HCT116 (cell line): ENCODE data around the gene PGAM5. TPM values are rescaled to one million over a fixed set of nuclear protein-coding genes. Genes with fewer than 3 reads are reported as not detected.

Source experiments
- ATAC-seq: fragments of 200-7000 bp; cut with Tn5 transposase; 2 replicates; pipeline ENCODE4 v1.9.1; 2020; ENCODE audit warnings: mild to moderate bottlenecking, moderate library complexity
- BruUV-seq: library from RNA; stranded (reverse); fragments of 400-500 nt; replicated peaks from 2 replicates; lab custom pipeline; 2021; lab: Mats Ljungman, UMichigan
- CTCF ChIA-PET: fragments of 300-600 bp; sonication (Branson Sonifier 250); formaldehyde crosslinking; loops from one replicate; lab custom pipeline; 2021; ENCODE audit warnings: antibody characterized with exemption; lab: Charles Lee
- POLR2A ChIA-PET: fragments of 300-600, 350-600 bp; sonication (Branson Sonifier 250); formaldehyde crosslinking; loops from one replicate; lab custom pipeline; 2021; ENCODE audit warnings: antibody characterized with exemption; lab: Charles Lee
- RAD21 ChIA-PET, 2 experiments: fragments of 300-600 bp; sonication (Branson Sonifier 250); formaldehyde crosslinking; loops; one replicate each; lab custom pipeline; 2023; ENCODE audit warnings: low total read pairs in 2 of 2; ENCODE audit not compliant: uncharacterized antibody in 2 of 2, unreplicated experiment in 2 of 2, low non-redundant PET in 1 of 2; lab: Charles Lee
- DNase-seq: peaks from one replicate; pipeline ENCODE4 v3.0.0-alpha.2; 2010; ENCODE audit warnings: low read depth, low spot score
- H2AFZ ChIP-seq: fragments of 200-600 bp; shearing (Covaris generic), sonication (generic); 2 replicates; pipeline ENCODE4 v1.6.1; 2017; ENCODE audit warnings: low read depth, mixed run types, mixed read lengths, antibody characterized with exemption, low read length; ENCODE audit not compliant: poor library complexity, severe bottlenecking
- H3K27ac ChIP-seq: 2 replicates; pipeline ENCODE4 v1.5.1; 2012; ENCODE audit warnings: low read depth, low read length
- H3K27me3 ChIP-seq: fragments of 200-600 bp; sonication (generic); 2 replicates; pipeline ENCODE4 v1.6.1; 2016; ENCODE audit warnings: mixed run types, low read length, mixed read lengths; ENCODE audit not compliant: insufficient read depth
- H3K36me3 ChIP-seq, 2 experiments: fragments of 200-500 bp in 1 of 2; fragments of 200-600 bp in 1 of 2; sonication (Bioruptor generic) in 1 of 2; sonication (generic) in 1 of 2; 2 replicates each; pipeline versions ENCODE4 v1.5.1 to v1.6.1; 2014 to 2016; ENCODE audit warnings: low read length in 2 of 2, inconsistent platforms in 1 of 2, mixed read lengths in 1 of 2, mixed run types in 1 of 2; ENCODE audit not compliant: insufficient read depth in 2 of 2, control insufficient read depth in 1 of 2
- H3K4me1 ChIP-seq, 2 experiments: fragments of 200-600 bp in 1 of 2; sonication (generic) in 1 of 2; 2 replicates each; pipeline versions ENCODE4 v1.5.1 to v1.6.1; 2012 to 2017; ENCODE audit warnings: low read length in 2 of 2, inconsistent platforms in 1 of 2, mild to moderate bottlenecking in 1 of 2, mixed read lengths in 1 of 2, mixed run types in 1 of 2, moderate library complexity in 1 of 2; ENCODE audit not compliant: insufficient read depth in 2 of 2, control insufficient read depth in 1 of 2
- H3K4me2 ChIP-seq: fragments of 200-600 bp; sonication (generic); 2 replicates; pipeline ENCODE4 v1.6.1; 2017; ENCODE audit warnings: mixed run types, low read length, mixed read lengths
- H3K4me3 ChIP-seq, 2 experiments: fragments of 200-600 bp in 1 of 2; sonication (generic) in 1 of 2; replicated peaks in 1 of 2; 2 replicates each; pipeline ENCODE4 v1.5.1; 2011 to 2016; ENCODE audit warnings: low read length in 2 of 2, control low read depth in 1 of 2, low read depth in 1 of 2, mild to moderate bottlenecking in 1 of 2, mixed read lengths in 1 of 2, mixed run types in 1 of 2
- H3K79me2 ChIP-seq: fragments of 200-600 bp; sonication (generic); 2 replicates; pipeline ENCODE4 v1.6.1; 2017; ENCODE audit warnings: mild to moderate bottlenecking, mixed run types, low read length, moderate library complexity, mixed read lengths; ENCODE audit not compliant: insufficient read depth
- H3K9ac ChIP-seq: fragments of 200-600 bp; sonication (generic); 2 replicates; pipeline ENCODE4 v1.6.1; 2016; ENCODE audit warnings: low read length, mixed read lengths
- H3K9me2 ChIP-seq: fragments of 200-600 bp; sonication (generic), shearing (Covaris generic); 2 replicates; pipeline ENCODE4 v1.6.1; 2017; ENCODE audit warnings: mixed run types, mild to moderate bottlenecking, moderate library complexity; ENCODE audit not compliant: insufficient read depth
- H3K9me3 ChIP-seq, 2 experiments: fragments of 200-500 bp in 1 of 2; fragments of 200-600 bp in 1 of 2; sonication (Bioruptor generic) in 1 of 2; sonication (generic) in 1 of 2; 2 replicates each; pipeline ENCODE4 v1.6.1; 2014 to 2017; ENCODE audit warnings: low read length in 2 of 2, mixed read lengths in 2 of 2, inconsistent platforms in 1 of 2, low read depth in 1 of 2, mild to moderate bottlenecking in 1 of 2, mixed run types in 1 of 2, moderate library complexity in 1 of 2; ENCODE audit not compliant: control insufficient read depth in 1 of 2, insufficient read depth in 1 of 2
- H4K20me1 ChIP-seq: fragments of 200-600 bp; sonication (generic), shearing (Covaris generic); 2 replicates; pipeline ENCODE4 v1.6.1; 2017; ENCODE audit warnings: mixed run types, mild to moderate bottlenecking, moderate library complexity; ENCODE audit not compliant: insufficient read depth
- CBX3 ChIP-seq: IDR thresholded peaks from 2 replicates; pipeline ENCODE4 v1.6.1; 2012; ENCODE audit warnings: low read depth
- CEBPB ChIP-seq: IDR thresholded peaks from 2 replicates; pipeline ENCODE4 v1.6.1; 2012; ENCODE audit warnings: low read depth
- EGR1 ChIP-seq: IDR thresholded peaks from 2 replicates; pipeline ENCODE4 v1.6.1; 2012; ENCODE audit warnings: low read depth
- ELF1 ChIP-seq: IDR thresholded peaks from 2 replicates; pipeline ENCODE4 v1.6.1; 2012; ENCODE audit warnings: low read depth, borderline replicate concordance
- EZH2 ChIP-seq: fragments of 200-600 bp; sonication (generic); IDR thresholded peaks from 2 replicates; pipeline ENCODE4 v1.6.1; 2017; ENCODE audit warnings: antibody characterized with exemption, mixed run types
- EZH2phosphoT487 ChIP-seq: fragments of 200-600 bp; IDR thresholded peaks from 2 replicates; pipeline ENCODE4 v1.6.1; 2018; ENCODE audit warnings: antibody characterized with exemption, borderline replicate concordance
- JUND ChIP-seq: IDR thresholded peaks from 2 replicates; pipeline ENCODE4 v1.6.1; 2012
- POLR2A ChIP-seq: IDR thresholded peaks from 2 replicates; pipeline ENCODE4 v1.7.0; 2011; ENCODE audit warnings: borderline replicate concordance; ENCODE audit not compliant: insufficient read depth, insufficient read length; ENCODE audit errors: extremely low read depth
- POLR2AphosphoS5 ChIP-seq: IDR thresholded peaks from 2 replicates; pipeline ENCODE4 v1.6.1; 2011; ENCODE audit warnings: mild to moderate bottlenecking, low read depth, low read length, moderate library complexity
- RAD21 ChIP-seq: IDR thresholded peaks from 2 replicates; pipeline ENCODE4 v1.6.1; 2012; ENCODE audit warnings: low read depth, mild to moderate bottlenecking
- REST ChIP-seq: IDR thresholded peaks from 2 replicates; pipeline ENCODE4 v1.6.1; 2012; ENCODE audit warnings: low read depth
- SIN3A ChIP-seq: IDR thresholded peaks from 2 replicates; pipeline ENCODE4 v1.6.1; 2012; ENCODE audit warnings: low read depth
- SRF ChIP-seq: IDR thresholded peaks from 2 replicates; pipeline ENCODE4 v1.6.1; 2012; ENCODE audit warnings: low read depth
- TCF7L2 ChIP-seq: IDR thresholded peaks from 2 replicates; pipeline ENCODE4 v1.7.0; 2011; ENCODE audit warnings: borderline replicate concordance, inconsistent platforms; ENCODE audit not compliant: insufficient read depth, insufficient read length; ENCODE audit errors: extremely low read depth
- YY1 ChIP-seq: IDR thresholded peaks from 2 replicates; pipeline ENCODE4 v1.6.1; 2011; ENCODE audit warnings: low read length, low read depth, moderate library complexity, mild to moderate bottlenecking; ENCODE audit not compliant: insufficient replicate concordance; ENCODE audit errors: extremely low read depth
- ZFX ChIP-seq: fragments of 450-650 bp; IDR thresholded peaks from 2 replicates; pipeline ENCODE4 v1.6.1; 2017
- ZNF274 ChIP-seq: fragments of 200-500 bp; sonication (Bioruptor generic); IDR thresholded peaks from 2 replicates; pipeline ENCODE4 v1.6.1; 2014; ENCODE audit warnings: mild to moderate bottlenecking, low read depth, low read length, inconsistent platforms
- intact Hi-C: fragments of 100-400 bp; cut with micrococcal nuclease; formaldehyde crosslinking; loops from 2 replicates; pipeline ENCODE4 v1.10.0; 2022
- total RNA-seq: library from RNA; stranded (reverse); gene quantifications from one replicate; pipeline ENCODE4 v1.2.1, GENCODE V29; 2021; ENCODE audit not compliant: unreplicated experiment
- TF ChIP-seq, protein P1 (sequence below): IDR thresholded peaks from 2 replicates; pipeline ENCODE4 v1.6.1; 2012

Gene PGAM5
- total RNA-seq, 1 experiment from 2014 or later = 98.3 TPM

- DNase-seq (no peak), ATAC-seq (no peak)
- Histone ChIP-seq H3K4me2 (no peak overlapping the region), H3K4me1 (peaks cover 6 to 17% of the 10 kb centered on the region in 2 experiments), H4K20me1 (no peaks in the 10 kb centered on the region), H3K9ac (no peak overlapping the region), H3K27ac (no peak overlapping the region), H2AFZ (no peak overlapping the region), H3K9me2 (no peaks in the 10 kb centered on the region), H3K27me3 (no peaks in the 10 kb centered on the region), H3K36me3 (0 out of 4 replicates have a peak, but pooled peaks cover 0 to 2% of the 10 kb centered on the region in 2 experiments), H3K4me3 (no peak overlapping the region), H3K79me2 (peaks cover 3% of the 10 kb centered on the region; the same call in 1 of the 2 replicates), H3K9me3 (no peaks in the 10 kb centered on the region)
- POLR2A ChIA-PET = no interaction called here
- CTCF ChIA-PET = interaction anchor here (0.6 kb wide), 1 partner anchor 35 kb away, joined by 3 read pairs; no protein-coding TSS in a partner anchor
- BruUV-seq = no TSS peak
- no peak for TF ChIP-seq EZH2phosphoT487
- TF ChIP-seq, protein P1, sequence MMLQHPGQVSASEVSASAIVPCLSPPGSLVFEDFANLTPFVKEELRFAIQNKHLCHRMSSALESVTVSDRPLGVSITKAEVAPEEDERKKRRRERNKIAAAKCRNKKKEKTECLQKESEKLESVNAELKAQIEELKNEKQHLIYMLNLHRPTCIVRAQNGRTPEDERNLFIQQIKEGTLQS = no peak
- TF ChIP-seq JUND = no peak
- no peak for TF ChIP-seq YY1
- TF ChIP-seq RAD21 = no peak
- TF ChIP-seq SIN3A = no peak
- no peak for TF ChIP-seq SRF
- TF ChIP-seq CEBPB = no peak
- no peak for TF ChIP-seq EGR1
- TF ChIP-seq TCF7L2 = no peak
- TF ChIP-seq ZFX = no peak
- no peak for TF ChIP-seq POLR2AphosphoS5
- no peak for TF ChIP-seq POLR2A
- TF ChIP-seq REST = no peak
- no peak for TF ChIP-seq ZNF274
- TF ChIP-seq CBX3 = no peak
- TF ChIP-seq ELF1 = no peak
- TF ChIP-seq EZH2 = no peak
- RAD21 ChIA-PET = no interaction called here
- intact Hi-C loops = loop anchor here (10.0 kb wide), 1 partner anchor 58 kb away; the partner anchor contains the start of gene GOLGA3
Measured at GRCh38 chr12:132766380-132767085, 55.9 kb downstream of the PGAM5 start.
